ENCODE measurements around the gene TUBA4A.
A peak's percentile ranks its signal among the peaks of the same experiment; 100 is the strongest.

The TUBA4A gene
- long read RNA-seq, transcript TUBA4A-208 (3 exons, 804 nt) = minor isoform, 31 of 435 reads
- long read RNA-seq, transcript TUBA4A-206 (4 exons, 648 nt) = minor isoform, 5 of 435 reads
- long read RNA-seq, transcript TUBA4A-201 (4 exons, 2,162 nt) = major isoform, 366 of 435 reads
- long read RNA-seq, partial matches to known transcripts = 13 of 435 reads
- long read RNA-seq, other reads (novel, unspliced or antisense) = 16 of 435 reads

DNA sequence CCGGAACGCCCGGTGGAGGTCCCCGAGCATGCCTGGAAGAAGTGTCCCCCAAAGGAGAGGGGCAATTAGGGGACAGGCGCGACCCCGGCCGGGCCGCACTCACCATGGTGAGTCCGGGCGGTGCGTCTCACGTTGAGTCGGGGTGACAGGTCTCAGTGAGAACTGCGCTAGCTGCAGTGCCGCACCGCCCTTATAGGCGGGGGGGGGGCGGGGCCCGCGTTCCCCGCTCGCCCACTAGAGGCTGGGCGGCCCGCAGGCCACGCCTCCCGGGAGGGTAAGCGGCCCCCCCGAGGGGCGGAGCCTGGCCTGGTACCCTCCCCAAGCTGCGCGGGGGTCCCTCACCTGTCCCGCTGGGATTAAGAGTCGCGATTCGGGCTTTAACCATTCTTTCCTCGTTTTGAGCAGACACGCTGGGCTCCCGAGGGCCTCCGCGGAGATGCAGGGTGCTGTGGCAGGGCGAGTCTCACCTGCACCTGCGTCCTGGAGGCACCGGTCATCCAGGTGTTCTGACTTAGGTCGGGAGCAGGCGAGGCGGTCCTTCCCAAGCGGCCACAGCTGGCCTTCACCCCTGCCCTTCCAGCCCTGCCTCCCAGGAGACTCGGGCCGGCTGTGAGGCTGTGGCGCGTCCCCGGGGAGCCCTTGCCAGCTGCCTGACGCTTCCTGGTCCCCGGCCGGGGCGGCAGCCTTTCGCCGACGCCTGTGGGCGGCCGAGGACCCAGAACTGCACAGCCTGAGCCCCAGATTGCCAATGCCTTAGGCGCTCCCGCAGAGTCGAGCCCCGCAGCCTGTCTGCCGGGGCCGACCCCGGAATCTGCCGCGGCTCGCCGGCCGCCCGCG, at the start of gene TUBA4A:
Gene TUBA4A (minus strand): TSS at position 166 of the 837 bp plus-strand sequence. CDS start 60 bp downstream, at position 106.
- Histone ChIP-seq H3K27me3 (ENCODE audit: insufficient read depth, poor library complexity, severe bottlenecking) (no peaks in the 10 kb centered on the region), H3K4me3 (replicated peaks; ENCODE audit: insufficient read depth, low read length) (peak within 1 kb of the TSS; percentile 79), H3K27ac (replicated peaks) (peak within 1 kb of the TSS; percentile 74)
- TF ChIP-seq, protein P1, sequence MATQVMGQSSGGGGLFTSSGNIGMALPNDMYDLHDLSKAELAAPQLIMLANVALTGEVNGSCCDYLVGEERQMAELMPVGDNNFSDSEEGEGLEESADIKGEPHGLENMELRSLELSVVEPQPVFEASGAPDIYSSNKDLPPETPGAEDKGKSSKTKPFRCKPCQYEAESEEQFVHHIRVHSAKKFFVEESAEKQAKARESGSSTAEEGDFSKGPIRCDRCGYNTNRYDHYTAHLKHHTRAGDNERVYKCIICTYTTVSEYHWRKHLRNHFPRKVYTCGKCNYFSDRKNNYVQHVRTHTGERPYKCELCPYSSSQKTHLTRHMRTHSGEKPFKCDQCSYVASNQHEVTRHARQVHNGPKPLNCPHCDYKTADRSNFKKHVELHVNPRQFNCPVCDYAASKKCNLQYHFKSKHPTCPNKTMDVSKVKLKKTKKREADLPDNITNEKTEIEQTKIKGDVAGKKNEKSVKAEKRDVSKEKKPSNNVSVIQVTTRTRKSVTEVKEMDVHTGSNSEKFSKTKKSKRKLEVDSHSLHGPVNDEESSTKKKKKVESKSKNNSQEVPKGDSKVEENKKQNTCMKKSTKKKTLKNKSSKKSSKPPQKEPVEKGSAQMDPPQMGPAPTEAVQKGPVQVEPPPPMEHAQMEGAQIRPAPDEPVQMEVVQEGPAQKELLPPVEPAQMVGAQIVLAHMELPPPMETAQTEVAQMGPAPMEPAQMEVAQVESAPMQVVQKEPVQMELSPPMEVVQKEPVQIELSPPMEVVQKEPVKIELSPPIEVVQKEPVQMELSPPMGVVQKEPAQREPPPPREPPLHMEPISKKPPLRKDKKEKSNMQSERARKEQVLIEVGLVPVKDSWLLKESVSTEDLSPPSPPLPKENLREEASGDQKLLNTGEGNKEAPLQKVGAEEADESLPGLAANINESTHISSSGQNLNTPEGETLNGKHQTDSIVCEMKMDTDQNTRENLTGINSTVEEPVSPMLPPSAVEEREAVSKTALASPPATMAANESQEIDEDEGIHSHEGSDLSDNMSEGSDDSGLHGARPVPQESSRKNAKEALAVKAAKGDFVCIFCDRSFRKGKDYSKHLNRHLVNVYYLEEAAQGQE (IDR thresholded peaks at IDR 0.05; ENCODE audit: insufficient replicate concordance, low read depth) = peak; percentile 30
- TF ChIP-seq GABPA (IDR thresholded peaks at IDR 0.05; ENCODE audit: low read depth) (no peak), POLR2AphosphoS5 (IDR thresholded peaks at IDR 0.05; ENCODE audit: low read depth) (peak; percentile 89), SPI1 (IDR thresholded peaks at IDR 0.05; ENCODE audit: borderline replicate concordance, low read depth) (no peak)
- TF ChIP-seq, protein P2, sequence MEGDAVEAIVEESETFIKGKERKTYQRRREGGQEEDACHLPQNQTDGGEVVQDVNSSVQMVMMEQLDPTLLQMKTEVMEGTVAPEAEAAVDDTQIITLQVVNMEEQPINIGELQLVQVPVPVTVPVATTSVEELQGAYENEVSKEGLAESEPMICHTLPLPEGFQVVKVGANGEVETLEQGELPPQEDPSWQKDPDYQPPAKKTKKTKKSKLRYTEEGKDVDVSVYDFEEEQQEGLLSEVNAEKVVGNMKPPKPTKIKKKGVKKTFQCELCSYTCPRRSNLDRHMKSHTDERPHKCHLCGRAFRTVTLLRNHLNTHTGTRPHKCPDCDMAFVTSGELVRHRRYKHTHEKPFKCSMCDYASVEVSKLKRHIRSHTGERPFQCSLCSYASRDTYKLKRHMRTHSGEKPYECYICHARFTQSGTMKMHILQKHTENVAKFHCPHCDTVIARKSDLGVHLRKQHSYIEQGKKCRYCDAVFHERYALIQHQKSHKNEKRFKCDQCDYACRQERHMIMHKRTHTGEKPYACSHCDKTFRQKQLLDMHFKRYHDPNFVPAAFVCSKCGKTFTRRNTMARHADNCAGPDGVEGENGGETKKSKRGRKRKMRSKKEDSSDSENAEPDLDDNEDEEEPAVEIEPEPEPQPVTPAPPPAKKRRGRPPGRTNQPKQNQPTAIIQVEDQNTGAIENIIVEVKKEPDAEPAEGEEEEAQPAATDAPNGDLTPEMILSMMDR (IDR thresholded peaks at IDR 0.05; ENCODE audit: insufficient read depth, low read length) = no peak
- peak; percentile 80 for DNase-seq (ENCODE audit: low read depth in 1 of 2, low spot score in 1 of 2)

DNA sequence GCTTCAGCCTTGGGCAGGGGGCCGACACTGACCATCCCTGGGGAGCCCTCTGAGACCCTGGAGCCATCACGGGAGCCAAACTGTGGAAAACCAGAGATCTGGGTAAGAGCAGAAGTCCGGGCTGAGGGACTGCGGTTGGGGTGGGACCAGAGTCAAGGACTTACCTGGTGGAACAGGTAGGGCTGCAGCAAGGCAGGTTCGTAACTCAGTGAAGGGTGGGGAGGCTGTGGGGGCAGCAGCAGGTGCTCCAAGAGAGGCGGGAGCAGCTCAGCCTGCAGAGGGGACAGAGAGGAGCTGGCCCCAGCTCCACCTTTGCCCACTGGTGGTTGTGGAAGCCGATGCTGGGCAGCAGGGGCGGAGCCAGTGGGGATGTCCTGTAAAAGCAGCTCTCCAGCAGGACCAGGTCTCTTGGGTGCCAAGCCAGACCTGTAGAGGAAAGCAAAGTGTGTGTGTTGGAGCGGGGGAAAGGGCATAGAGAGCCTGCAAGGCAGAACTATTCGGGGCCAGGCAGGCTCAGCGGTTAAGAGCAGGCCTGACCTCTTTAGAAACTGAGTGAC, 48.8 kb upstream of the TUBA4A start:
- Histone ChIP-seq H3K27ac (replicated peaks) (no peak overlapping the region), H3K27me3 (ENCODE audit: insufficient read depth, poor library complexity, severe bottlenecking) (peaks cover 21% of the 10 kb centered on the region), H3K4me3 (replicated peaks; ENCODE audit: insufficient read depth, low read length) (no peak overlapping the region)
- TF ChIP-seq POLR2AphosphoS5 (IDR thresholded peaks at IDR 0.05; ENCODE audit: low read depth) (no peak), GABPA (IDR thresholded peaks at IDR 0.05; ENCODE audit: low read depth) (no peak), SPI1 (IDR thresholded peaks at IDR 0.05; ENCODE audit: borderline replicate concordance, low read depth) (no peak)
- TF ChIP-seq, protein P1 (IDR thresholded peaks at IDR 0.05; ENCODE audit: insufficient replicate concordance, low read depth) = no peak
- TF ChIP-seq, protein P2 (IDR thresholded peaks at IDR 0.05; ENCODE audit: insufficient read depth, low read length) = no peak
- no peak for DNase-seq (ENCODE audit: low read depth in 1 of 2, low spot score in 1 of 2)

DNA sequence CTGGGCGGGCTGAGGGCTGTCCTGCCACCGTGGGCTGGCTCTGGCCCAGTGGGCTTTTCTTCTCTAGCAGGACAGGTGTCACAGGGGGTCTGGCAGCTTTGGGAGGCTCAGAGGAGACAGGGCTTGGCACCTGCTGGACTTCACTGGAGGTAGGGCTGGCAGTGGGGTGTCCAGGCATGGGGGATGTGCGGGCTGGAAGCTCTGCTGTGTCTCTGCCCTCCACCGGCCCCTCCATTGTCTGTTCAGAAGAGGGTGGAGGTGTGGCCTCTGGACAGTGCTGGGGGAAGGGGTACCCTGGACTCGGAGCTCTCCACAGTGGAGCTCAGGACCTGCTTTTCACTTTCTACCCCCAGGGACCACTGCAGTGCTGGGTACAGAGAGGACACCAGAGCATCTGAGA, 46.3 kb upstream of the TUBA4A start:
- TF ChIP-seq, protein P1 (IDR thresholded peaks at IDR 0.05; ENCODE audit: insufficient replicate concordance, low read depth) = no peak
- TF ChIP-seq POLR2AphosphoS5 (IDR thresholded peaks at IDR 0.05; ENCODE audit: low read depth) (no peak), GABPA (IDR thresholded peaks at IDR 0.05; ENCODE audit: low read depth) (no peak), SPI1 (IDR thresholded peaks at IDR 0.05; ENCODE audit: borderline replicate concordance, low read depth) (no peak)
- TF ChIP-seq, protein P2 (IDR thresholded peaks at IDR 0.05; ENCODE audit: insufficient read depth, low read length) = no peak
- Histone ChIP-seq H3K27ac (replicated peaks) (no peak overlapping the region), H3K27me3 (ENCODE audit: insufficient read depth, poor library complexity, severe bottlenecking) (peaks cover 29% of the 10 kb centered on the region), H3K4me3 (replicated peaks; ENCODE audit: insufficient read depth, low read length) (no peak overlapping the region)
- no peak for DNase-seq (ENCODE audit: low read depth in 1 of 2, low spot score in 1 of 2)
